Measurements from ENCODE around the gene CDADC1. TPM values are rescaled to one million over a fixed set of nuclear protein-coding genes. Genes with fewer than 3 reads are reported as not detected.

The CDADC1 gene
- total and polyA plus RNA-seq, 2 of the 13 experiments (the other 11 are each of a cell fraction or from before 2014, with no cell fraction given), result 2.4 to 9.0 TPM

DNA sequence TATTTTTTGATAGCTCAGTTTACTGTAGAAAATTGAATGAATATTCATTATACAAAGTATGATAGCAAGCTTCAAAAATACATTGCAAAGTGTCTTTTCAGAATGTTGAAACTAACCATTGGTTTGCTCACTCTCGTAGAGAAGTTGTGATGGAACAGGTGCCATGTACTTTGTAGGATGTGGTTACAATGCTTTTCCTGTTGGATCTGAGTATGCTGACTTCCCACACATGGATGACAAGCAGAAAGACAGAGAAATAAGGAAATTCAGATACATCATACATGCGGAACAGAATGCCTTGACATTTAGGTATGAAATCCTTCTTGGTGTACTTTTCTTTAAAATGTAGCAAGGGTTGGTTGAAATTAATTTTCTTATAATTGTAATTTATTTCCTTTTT is 30.5 kb downstream of the CDADC1 start:
- CTCF ChIA-PET (ENCODE audit: low intra/inter-chr PET ratio, low total read pairs), result no interaction called here
- Histone ChIP-seq H3K9me3 (ENCODE audit: low read length) (no peaks in the 10 kb centered on the region), H3K27ac (ENCODE audit: extremely low read length, insufficient read depth, low read length) (no peak overlapping the region), H3K36me3 (replicated peaks in 1 of 2; ENCODE audit: control insufficient read depth in 1 of 2, insufficient read depth in 2 of 2, low read length in 2 of 2) (no peaks in the 10 kb centered on the region), H3K27me3 (ENCODE audit: control insufficient read depth in 1 of 2, insufficient read depth in 2 of 2, low read length in 2 of 2) (no peaks in the 10 kb centered on the region), H2AFZ (ENCODE audit: low read length) (no peak overlapping the region), H4K20me1 (ENCODE audit: insufficient read depth, low read length) (no peaks in the 10 kb centered on the region), H3K4me2 (ENCODE audit: low read depth, low read length) (no peak overlapping the region), H3K79me2 (ENCODE audit: insufficient read depth, low read length) (no peaks in the 10 kb centered on the region), H3K9ac (ENCODE audit: insufficient read depth, low read depth, low read length) (no peak overlapping the region), H3K4me1 (ENCODE audit: insufficient read depth, low read length) (no peaks in the 10 kb centered on the region), H3K4me3 (replicated peaks in 1 of 3; ENCODE audit: insufficient read depth in 1 of 3, low read depth in 2 of 3, low read length in 3 of 3) (no peak overlapping the region)
- BruUV-seq (replicated peaks), result no TSS peak
- in situ Hi-C loops (cut with HindIII; ENCODE audit: extremely low pct_ligation_motif_present, low pct_unique_long_range_greater_than_20kb) (no loop called here), intact Hi-C loops (cut with micrococcal nuclease; ENCODE audit: unreplicated experiment) (no loop called here)
- POLR2A ChIA-PET, result no interaction called here
- no peak for DNase-seq (ENCODE audit: low spot score)
- no peak for ATAC-seq
- 92% methylated on average over 2 of the region's 2 CpGs for WGBS (ENCODE audit: low lambda C conversion rate)
- FAIRE-seq, result no peak
- no peak for TF ChIP-seq HMG20B (CRISPR knock-in tag; conservative IDR thresholded peaks at IDR 0.05)
- TF ChIP-seq, protein P1, sequence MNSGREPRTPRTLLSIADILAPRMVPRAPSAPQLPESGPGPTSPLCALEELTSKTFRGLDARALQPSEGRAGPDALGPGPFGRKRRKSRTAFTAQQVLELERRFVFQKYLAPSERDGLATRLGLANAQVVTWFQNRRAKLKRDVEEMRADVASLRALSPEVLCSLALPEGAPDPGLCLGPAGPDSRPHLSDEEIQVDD (CRISPR knock-in tag; IDR thresholded peaks at IDR 0.05; ENCODE audit: borderline replicate concordance), result no peak
- no peak for TF ChIP-seq RFX3 (CRISPR knock-in tag; IDR thresholded peaks at IDR 0.05)
- TF ChIP-seq, protein P2, sequence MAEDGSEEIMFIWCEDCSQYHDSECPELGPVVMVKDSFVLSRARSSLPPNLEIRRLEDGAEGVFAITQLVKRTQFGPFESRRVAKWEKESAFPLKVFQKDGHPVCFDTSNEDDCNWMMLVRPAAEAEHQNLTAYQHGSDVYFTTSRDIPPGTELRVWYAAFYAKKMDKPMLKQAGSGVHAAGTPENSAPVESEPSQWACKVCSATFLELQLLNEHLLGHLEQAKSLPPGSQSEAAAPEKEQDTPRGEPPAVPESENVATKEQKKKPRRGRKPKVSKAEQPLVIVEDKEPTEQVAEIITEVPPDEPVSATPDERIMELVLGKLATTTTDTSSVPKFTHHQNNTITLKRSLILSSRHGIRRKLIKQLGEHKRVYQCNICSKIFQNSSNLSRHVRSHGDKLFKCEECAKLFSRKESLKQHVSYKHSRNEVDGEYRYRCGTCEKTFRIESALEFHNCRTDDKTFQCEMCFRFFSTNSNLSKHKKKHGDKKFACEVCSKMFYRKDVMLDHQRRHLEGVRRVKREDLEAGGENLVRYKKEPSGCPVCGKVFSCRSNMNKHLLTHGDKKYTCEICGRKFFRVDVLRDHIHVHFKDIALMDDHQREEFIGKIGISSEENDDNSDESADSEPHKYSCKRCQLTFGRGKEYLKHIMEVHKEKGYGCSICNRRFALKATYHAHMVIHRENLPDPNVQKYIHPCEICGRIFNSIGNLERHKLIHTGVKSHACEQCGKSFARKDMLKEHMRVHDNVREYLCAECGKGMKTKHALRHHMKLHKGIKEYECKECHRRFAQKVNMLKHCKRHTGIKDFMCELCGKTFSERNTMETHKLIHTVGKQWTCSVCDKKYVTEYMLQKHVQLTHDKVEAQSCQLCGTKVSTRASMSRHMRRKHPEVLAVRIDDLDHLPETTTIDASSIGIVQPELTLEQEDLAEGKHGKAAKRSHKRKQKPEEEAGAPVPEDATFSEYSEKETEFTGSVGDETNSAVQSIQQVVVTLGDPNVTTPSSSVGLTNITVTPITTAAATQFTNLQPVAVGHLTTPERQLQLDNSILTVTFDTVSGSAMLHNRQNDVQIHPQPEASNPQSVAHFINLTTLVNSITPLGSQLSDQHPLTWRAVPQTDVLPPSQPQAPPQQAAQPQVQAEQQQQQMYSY (CRISPR knock-in tag; IDR thresholded peaks at IDR 0.05), result no peak
- no peak for TF ChIP-seq KAT8 (CRISPR knock-in tag; IDR thresholded peaks at IDR 0.05)
- TF ChIP-seq, protein P3, sequence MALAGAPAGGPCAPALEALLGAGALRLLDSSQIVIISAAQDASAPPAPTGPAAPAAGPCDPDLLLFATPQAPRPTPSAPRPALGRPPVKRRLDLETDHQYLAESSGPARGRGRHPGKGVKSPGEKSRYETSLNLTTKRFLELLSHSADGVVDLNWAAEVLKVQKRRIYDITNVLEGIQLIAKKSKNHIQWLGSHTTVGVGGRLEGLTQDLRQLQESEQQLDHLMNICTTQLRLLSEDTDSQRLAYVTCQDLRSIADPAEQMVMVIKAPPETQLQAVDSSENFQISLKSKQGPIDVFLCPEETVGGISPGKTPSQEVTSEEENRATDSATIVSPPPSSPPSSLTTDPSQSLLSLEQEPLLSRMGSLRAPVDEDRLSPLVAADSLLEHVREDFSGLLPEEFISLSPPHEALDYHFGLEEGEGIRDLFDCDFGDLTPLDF (CRISPR knock-in tag; IDR thresholded peaks at IDR 0.05), result no peak
- no peak for TF ChIP-seq FOXK1 (CRISPR knock-in tag; IDR thresholded peaks at IDR 0.05; ENCODE audit: borderline replicate concordance, low read depth)
- no peak for TF ChIP-seq ZNF543 (CRISPR knock-in tag; IDR thresholded peaks at IDR 0.05)
- TF ChIP-seq, protein P4, sequence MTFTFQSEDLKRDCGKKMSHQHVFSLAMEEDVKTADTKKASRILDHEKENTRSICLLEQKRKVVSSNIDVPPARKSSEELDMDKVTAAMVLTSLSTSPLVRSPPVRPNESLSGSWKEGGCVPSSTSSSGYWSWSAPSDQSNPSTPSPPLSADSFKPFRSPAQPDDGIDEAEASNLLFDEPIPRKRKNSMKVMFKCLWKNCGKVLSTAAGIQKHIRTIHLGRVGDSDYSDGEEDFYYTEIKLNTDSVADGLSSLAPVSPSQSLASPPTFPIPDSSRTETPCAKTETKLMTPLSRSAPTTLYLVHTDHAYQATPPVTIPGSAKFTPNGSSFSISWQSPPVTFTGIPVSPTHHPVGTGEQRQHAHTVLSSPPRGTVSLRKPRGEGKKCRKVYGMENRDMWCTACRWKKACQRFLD (CRISPR knock-in tag; IDR thresholded peaks at IDR 0.05; ENCODE audit: borderline replicate concordance), result no peak
- TF ChIP-seq ZNF331 (CRISPR knock-in tag; IDR thresholded peaks at IDR 0.05), result no peak
- TF ChIP-seq CEBPG (CRISPR knock-in tag; IDR thresholded peaks at IDR 0.05), result no peak
- no peak for TF ChIP-seq RARA (CRISPR knock-in tag; IDR thresholded peaks at IDR 0.05)
- TF ChIP-seq MEIS2 (CRISPR knock-in tag; IDR thresholded peaks at IDR 0.05), result no peak
- no peak for TF ChIP-seq ZNF766 (CRISPR knock-in tag; IDR thresholded peaks at IDR 0.05; ENCODE audit: borderline replicate concordance)
- TF ChIP-seq, protein P5, sequence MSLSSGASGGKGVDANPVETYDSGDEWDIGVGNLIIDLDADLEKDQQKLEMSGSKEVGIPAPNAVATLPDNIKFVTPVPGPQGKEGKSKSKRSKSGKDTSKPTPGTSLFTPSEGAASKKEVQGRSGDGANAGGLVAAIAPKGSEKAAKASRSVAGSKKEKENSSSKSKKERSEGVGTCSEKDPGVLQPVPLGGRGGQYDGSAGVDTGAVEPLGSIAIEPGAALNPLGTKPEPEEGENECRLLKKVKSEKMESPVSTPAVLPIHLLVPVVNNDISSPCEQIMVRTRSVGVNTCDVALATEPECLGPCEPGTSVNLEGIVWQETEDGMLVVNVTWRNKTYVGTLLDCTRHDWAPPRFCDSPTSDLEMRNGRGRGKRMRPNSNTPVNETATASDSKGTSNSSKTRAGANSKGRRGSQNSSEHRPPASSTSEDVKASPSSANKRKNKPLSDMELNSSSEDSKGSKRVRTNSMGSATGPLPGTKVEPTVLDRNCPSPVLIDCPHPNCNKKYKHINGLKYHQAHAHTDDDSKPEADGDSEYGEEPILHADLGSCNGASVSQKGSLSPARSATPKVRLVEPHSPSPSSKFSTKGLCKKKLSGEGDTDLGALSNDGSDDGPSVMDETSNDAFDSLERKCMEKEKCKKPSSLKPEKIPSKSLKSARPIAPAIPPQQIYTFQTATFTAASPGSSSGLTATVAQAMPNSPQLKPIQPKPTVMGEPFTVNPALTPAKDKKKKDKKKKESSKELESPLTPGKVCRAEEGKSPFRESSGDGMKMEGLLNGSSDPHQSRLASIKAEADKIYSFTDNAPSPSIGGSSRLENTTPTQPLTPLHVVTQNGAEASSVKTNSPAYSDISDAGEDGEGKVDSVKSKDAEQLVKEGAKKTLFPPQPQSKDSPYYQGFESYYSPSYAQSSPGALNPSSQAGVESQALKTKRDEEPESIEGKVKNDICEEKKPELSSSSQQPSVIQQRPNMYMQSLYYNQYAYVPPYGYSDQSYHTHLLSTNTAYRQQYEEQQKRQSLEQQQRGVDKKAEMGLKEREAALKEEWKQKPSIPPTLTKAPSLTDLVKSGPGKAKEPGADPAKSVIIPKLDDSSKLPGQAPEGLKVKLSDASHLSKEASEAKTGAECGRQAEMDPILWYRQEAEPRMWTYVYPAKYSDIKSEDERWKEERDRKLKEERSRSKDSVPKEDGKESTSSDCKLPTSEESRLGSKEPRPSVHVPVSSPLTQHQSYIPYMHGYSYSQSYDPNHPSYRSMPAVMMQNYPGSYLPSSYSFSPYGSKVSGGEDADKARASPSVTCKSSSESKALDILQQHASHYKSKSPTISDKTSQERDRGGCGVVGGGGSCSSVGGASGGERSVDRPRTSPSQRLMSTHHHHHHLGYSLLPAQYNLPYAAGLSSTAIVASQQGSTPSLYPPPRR (CRISPR knock-in tag; IDR thresholded peaks at IDR 0.05; ENCODE audit: borderline replicate concordance), result no peak

All from HepG2 (cell line).